ENCODE measurements around the gene IL22RA1. TPM values are rescaled to one million over a fixed set of nuclear protein-coding genes. Genes with fewer than 3 reads are reported as not detected.

IL22RA1 gene
- total and polyA plus RNA-seq, 2 donors (not counting 1 experiment from before 2014, with no cell fraction given): under 0.01 to 0.03 TPM

DNA sequence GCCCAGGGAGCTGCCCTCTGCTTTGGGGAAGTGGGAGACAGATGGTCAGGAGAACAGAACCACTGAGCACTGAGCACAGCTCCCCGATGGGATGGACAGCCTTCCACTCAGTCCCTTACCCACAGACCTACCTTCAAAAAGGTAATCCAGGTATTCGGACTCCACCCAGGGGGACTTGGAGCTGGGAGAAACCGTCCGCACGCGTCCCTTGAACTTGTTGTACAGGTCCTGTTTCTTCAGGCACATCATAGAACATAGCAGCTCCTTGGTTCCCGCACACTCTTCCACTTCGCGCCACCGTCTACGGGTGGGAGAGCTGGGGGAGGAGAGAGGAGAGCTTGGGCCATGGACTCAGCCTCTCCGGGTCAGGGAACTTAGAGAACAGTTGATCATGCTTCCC is 26.3 kb upstream of the IL22RA1 start:
- no peak overlapping the region for H3K4me2 ChIP-seq (ENCODE audit: extremely low read depth, insufficient read depth, low read length)
- no peaks in the 10 kb centered on the region for H3K36me3 ChIP-seq (ENCODE audit: control insufficient read depth, insufficient read depth, low read length)
- TF ChIP-seq, protein P1, sequence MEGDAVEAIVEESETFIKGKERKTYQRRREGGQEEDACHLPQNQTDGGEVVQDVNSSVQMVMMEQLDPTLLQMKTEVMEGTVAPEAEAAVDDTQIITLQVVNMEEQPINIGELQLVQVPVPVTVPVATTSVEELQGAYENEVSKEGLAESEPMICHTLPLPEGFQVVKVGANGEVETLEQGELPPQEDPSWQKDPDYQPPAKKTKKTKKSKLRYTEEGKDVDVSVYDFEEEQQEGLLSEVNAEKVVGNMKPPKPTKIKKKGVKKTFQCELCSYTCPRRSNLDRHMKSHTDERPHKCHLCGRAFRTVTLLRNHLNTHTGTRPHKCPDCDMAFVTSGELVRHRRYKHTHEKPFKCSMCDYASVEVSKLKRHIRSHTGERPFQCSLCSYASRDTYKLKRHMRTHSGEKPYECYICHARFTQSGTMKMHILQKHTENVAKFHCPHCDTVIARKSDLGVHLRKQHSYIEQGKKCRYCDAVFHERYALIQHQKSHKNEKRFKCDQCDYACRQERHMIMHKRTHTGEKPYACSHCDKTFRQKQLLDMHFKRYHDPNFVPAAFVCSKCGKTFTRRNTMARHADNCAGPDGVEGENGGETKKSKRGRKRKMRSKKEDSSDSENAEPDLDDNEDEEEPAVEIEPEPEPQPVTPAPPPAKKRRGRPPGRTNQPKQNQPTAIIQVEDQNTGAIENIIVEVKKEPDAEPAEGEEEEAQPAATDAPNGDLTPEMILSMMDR (conservative IDR thresholded peaks at IDR 0.05 in 1 of 2, IDR thresholded peaks at IDR 0.05 in 1 of 2; ENCODE audit: low read depth in 1 of 2, low read length in 2 of 2): no peak
- no peak for TF ChIP-seq EZH2 (IDR thresholded peaks at IDR 0.05; ENCODE audit: low read length, missing control alignments)
- DNase-seq (ENCODE audit: low read depth in 2 of 2): no peak
- no peak overlapping the region for H2AFZ ChIP-seq (ENCODE audit: low read length)
- no peaks in the 10 kb centered on the region for H3K9me3 ChIP-seq (ENCODE audit: control insufficient read depth, insufficient read depth, low read depth, low read length)
- H3K4me1 ChIP-seq (ENCODE audit: control insufficient read depth, extremely low read depth, insufficient read depth, low read length): no peaks in the 10 kb centered on the region
- peaks cover 10% of the 10 kb centered on the region for H3K27me3 ChIP-seq (ENCODE audit: control insufficient read depth, insufficient read depth, low read length)
- H3K9ac ChIP-seq (ENCODE audit: insufficient read depth, low read length): no peak overlapping the region
- no peaks in the 10 kb centered on the region for H3K79me2 ChIP-seq (ENCODE audit: control insufficient read depth, insufficient read depth, low read length)
- no peak overlapping the region for H3K4me3 ChIP-seq (replicated peaks in 1 of 4; ENCODE audit: control extremely low read depth in 1 of 4, insufficient read depth in 1 of 4, low read depth in 3 of 4, low read length in 4 of 4)
- H3K27ac ChIP-seq (ENCODE audit: insufficient read depth, low read length): no peak overlapping the region
- no peaks in the 10 kb centered on the region for H4K20me1 ChIP-seq (ENCODE audit: control insufficient read depth, extremely low read depth, insufficient read depth, low read length)

DNA sequence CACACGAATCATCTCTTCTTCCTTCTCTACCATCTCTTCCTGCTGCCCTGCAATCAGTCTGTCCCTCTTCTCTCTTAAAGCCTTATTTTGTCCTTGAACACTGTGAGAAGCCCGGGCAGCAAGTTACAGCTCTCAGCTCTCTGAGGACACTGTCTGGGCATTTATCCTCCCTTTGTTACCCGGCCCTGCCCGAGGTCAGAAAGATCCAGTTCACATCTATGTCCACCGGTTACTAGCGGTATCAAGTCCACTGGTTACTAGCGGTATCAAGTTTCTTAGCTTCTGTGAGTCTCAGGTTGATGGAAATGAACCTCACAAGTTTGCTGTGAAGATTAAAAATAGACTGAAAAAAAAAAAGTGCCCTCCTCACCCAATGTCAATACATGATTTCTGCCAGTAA is 25.3 kb upstream of the IL22RA1 start:
- no peaks in the 10 kb centered on the region for H3K9me3 ChIP-seq (ENCODE audit: control insufficient read depth, insufficient read depth, low read depth, low read length)
- no peak overlapping the region for H3K4me3 ChIP-seq (replicated peaks in 1 of 4; ENCODE audit: control extremely low read depth in 1 of 4, insufficient read depth in 1 of 4, low read depth in 3 of 4, low read length in 4 of 4)
- no peak overlapping the region for H2AFZ ChIP-seq (ENCODE audit: low read length)
- H3K27me3 ChIP-seq (ENCODE audit: control insufficient read depth, insufficient read depth, low read length): peaks cover 8% of the 10 kb centered on the region
- TF ChIP-seq, protein P1 (conservative IDR thresholded peaks at IDR 0.05 in 1 of 2, IDR thresholded peaks at IDR 0.05 in 1 of 2; ENCODE audit: low read depth in 1 of 2, low read length in 2 of 2): no peak
- TF ChIP-seq EZH2 (IDR thresholded peaks at IDR 0.05; ENCODE audit: low read length, missing control alignments): no peak
- no peak overlapping the region for H3K4me2 ChIP-seq (ENCODE audit: extremely low read depth, insufficient read depth, low read length)
- no peak overlapping the region for H3K27ac ChIP-seq (ENCODE audit: insufficient read depth, low read length)
- H4K20me1 ChIP-seq (ENCODE audit: control insufficient read depth, extremely low read depth, insufficient read depth, low read length): no peaks in the 10 kb centered on the region
- H3K36me3 ChIP-seq (ENCODE audit: control insufficient read depth, insufficient read depth, low read length): no peaks in the 10 kb centered on the region
- H3K79me2 ChIP-seq (ENCODE audit: control insufficient read depth, insufficient read depth, low read length): no peaks in the 10 kb centered on the region
- no peak overlapping the region for H3K9ac ChIP-seq (ENCODE audit: insufficient read depth, low read length)
- no peak for DNase-seq (ENCODE audit: low read depth in 2 of 2)
- no peaks in the 10 kb centered on the region for H3K4me1 ChIP-seq (ENCODE audit: control insufficient read depth, extremely low read depth, insufficient read depth, low read length)

DNA sequence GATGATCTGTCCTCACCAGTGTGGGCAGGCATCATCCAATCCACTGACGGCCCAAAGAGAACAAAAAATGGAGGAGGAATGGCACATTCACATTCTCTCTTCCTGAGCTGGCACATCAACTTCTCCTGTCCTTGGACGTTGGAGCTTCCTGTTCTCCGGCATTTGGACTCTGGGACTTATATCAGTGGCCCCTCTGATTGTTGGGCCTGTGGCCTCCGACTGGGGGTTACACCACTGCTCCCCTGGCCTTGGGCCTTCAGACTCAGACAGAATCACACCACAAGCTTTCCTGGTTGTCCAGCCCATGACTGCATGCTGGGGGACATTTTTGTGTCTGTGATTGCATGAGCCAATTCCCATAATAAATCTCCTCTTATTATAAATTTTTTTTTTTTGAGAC is 24.1 kb upstream of the IL22RA1 start:
- H3K4me3 ChIP-seq (replicated peaks in 1 of 4; ENCODE audit: control extremely low read depth in 1 of 4, insufficient read depth in 1 of 4, low read depth in 3 of 4, low read length in 4 of 4): no peak overlapping the region
- H3K4me2 ChIP-seq (ENCODE audit: extremely low read depth, insufficient read depth, low read length): no peak overlapping the region
- no peaks in the 10 kb centered on the region for H3K9me3 ChIP-seq (ENCODE audit: control insufficient read depth, insufficient read depth, low read depth, low read length)
- DNase-seq (ENCODE audit: low read depth in 2 of 2): no peak
- H3K27me3 ChIP-seq (ENCODE audit: control insufficient read depth, insufficient read depth, low read length): peaks cover 8% of the 10 kb centered on the region
- no peaks in the 10 kb centered on the region for H3K36me3 ChIP-seq (ENCODE audit: control insufficient read depth, insufficient read depth, low read length)
- no peaks in the 10 kb centered on the region for H3K4me1 ChIP-seq (ENCODE audit: control insufficient read depth, extremely low read depth, insufficient read depth, low read length)
- no peak overlapping the region for H2AFZ ChIP-seq (ENCODE audit: low read length)
- no peaks in the 10 kb centered on the region for H4K20me1 ChIP-seq (ENCODE audit: control insufficient read depth, extremely low read depth, insufficient read depth, low read length)
- H3K9ac ChIP-seq (ENCODE audit: insufficient read depth, low read length): no peak overlapping the region
- no peak overlapping the region for H3K27ac ChIP-seq (ENCODE audit: insufficient read depth, low read length)
- no peaks in the 10 kb centered on the region for H3K79me2 ChIP-seq (ENCODE audit: control insufficient read depth, insufficient read depth, low read length)
- TF ChIP-seq, protein P1 (conservative IDR thresholded peaks at IDR 0.05 in 1 of 2, IDR thresholded peaks at IDR 0.05 in 1 of 2; ENCODE audit: low read depth in 1 of 2, low read length in 2 of 2): no peak
- no peak for TF ChIP-seq EZH2 (IDR thresholded peaks at IDR 0.05; ENCODE audit: low read length, missing control alignments)

Data from fibroblast of lung (primary cell).